AG04450 (cell line): ENCODE results near the gene NCDN. TPM values are rescaled to one million over a fixed set of nuclear protein-coding genes. Genes with fewer than 3 reads are reported as not detected.

ENCODE experiments used
- CTCF ChIA-PET: fragments of 300-600, 350-600 bp; formaldehyde crosslinking; extraction: SDS; loops from one replicate; lab custom pipeline; 2022; ENCODE audit warnings: antibody characterized with exemption, inconsistent platforms; lab: Charles Lee
- POLR2A ChIA-PET: fragments of 350-600 bp; formaldehyde crosslinking; extraction: SDS; loops from one replicate; lab custom pipeline; 2021; ENCODE audit warnings: antibody characterized with exemption, inconsistent platforms; lab: Yijun Ruan, JAX
- DNase-seq: peaks from one replicate; pipeline ENCODE4 v3.0.0-alpha.2; 2011; ENCODE audit warnings: low read depth, low spot score
- H3K27ac ChIP-seq: one replicate; pipeline ENCODE4 v1.5.1; 2012; ENCODE audit warnings: low read depth, low read length, control low read depth
- H3K27me3 ChIP-seq: one replicate; pipeline ENCODE4 v1.6.0; 2012; ENCODE audit warnings: low read length; ENCODE audit not compliant: control insufficient read depth, insufficient read depth
- H3K4me3 ChIP-seq: 2 replicates; pipeline ENCODE4 v1.5.1; 2011; ENCODE audit warnings: mild to moderate bottlenecking, low read depth, low read length, control low read depth
- H3K9me3 ChIP-seq: 2 replicates; pipeline ENCODE4 v1.5.1; 2012; ENCODE audit warnings: low read length; ENCODE audit not compliant: control insufficient read depth, insufficient read depth
- polyA plus RNA-seq: library from polyadenylated mRNA; depleted of rRNA; stranded (reverse); fragments of >200 nt; gene quantifications from 2 replicates; pipeline ENCODE4 v1.2.3, GENCODE V29; 2011
- TF ChIP-seq, protein P1 (sequence below): IDR thresholded peaks from 2 replicates; pipeline ENCODE4 v1.5.1; 2011; ENCODE audit warnings: low read depth, low read length, control low read depth, inconsistent platforms

The NCDN gene
- polyA plus RNA-seq, 1 experiment = 16.7 TPM

DNA sequence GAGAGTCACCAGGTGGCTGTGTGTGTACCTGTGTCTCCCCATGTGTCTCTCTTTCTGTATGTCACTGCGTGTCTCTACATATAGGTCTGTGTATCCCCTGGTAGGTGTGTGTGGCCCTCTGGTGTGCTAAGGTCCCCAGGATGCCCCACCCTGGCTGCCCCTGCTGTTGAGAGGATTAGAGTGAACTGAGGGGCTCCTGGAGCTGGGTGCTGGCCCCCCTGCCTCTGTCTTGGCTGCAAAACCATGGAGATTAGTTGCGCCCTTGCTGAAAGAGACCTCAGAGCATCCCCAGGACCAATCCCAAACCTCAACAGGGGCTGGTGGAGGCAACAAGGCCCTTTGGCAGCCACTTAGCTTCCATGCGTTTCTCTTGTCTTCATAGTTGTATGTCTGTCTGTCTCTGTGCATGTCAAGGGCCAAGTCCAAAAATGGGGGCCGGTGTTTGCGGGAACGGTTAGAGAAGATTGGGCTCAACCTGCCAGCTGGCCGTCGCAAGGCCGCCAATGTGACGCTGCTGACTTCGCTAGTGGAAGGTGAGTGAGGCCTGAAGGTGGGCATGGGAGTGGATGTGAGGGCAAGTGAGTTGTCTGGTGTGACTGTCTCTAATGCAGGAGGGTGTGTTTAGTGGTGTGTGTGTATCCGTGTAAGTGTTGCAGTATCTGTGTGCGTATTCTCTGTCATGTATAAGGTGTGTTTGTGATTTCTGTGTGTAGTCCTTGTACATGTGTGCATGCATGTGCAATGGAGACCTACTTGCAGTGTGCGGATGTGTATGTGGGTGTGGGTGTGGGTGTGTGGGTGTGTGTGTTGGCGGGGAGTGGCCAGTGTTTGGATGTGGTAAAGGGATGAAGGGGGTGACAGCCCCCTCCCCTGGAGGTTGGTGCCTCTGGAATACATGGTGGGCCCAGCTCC lies 32.2 kb downstream of the NCDN start:
- CTCF ChIA-PET = interaction anchor here (0.5 kb wide), 1 partner anchor 914 kb away, joined by 3 read pairs; no protein-coding TSS in a partner anchor
- Histone ChIP-seq H3K27me3 (no peaks in the 10 kb centered on the region), H3K27ac (no peak overlapping the region), H3K9me3 (no peaks in the 10 kb centered on the region), H3K4me3 (no peak overlapping the region)
- POLR2A ChIA-PET = interaction anchor here (0.5 to 0.6 kb wide), 2 partner anchors 130 to 132 kb away, joined by 3 read pairs; no protein-coding TSS in a partner anchor
- DNase-seq = no peak
- TF ChIP-seq, protein P1, sequence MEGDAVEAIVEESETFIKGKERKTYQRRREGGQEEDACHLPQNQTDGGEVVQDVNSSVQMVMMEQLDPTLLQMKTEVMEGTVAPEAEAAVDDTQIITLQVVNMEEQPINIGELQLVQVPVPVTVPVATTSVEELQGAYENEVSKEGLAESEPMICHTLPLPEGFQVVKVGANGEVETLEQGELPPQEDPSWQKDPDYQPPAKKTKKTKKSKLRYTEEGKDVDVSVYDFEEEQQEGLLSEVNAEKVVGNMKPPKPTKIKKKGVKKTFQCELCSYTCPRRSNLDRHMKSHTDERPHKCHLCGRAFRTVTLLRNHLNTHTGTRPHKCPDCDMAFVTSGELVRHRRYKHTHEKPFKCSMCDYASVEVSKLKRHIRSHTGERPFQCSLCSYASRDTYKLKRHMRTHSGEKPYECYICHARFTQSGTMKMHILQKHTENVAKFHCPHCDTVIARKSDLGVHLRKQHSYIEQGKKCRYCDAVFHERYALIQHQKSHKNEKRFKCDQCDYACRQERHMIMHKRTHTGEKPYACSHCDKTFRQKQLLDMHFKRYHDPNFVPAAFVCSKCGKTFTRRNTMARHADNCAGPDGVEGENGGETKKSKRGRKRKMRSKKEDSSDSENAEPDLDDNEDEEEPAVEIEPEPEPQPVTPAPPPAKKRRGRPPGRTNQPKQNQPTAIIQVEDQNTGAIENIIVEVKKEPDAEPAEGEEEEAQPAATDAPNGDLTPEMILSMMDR = no peak

DNA sequence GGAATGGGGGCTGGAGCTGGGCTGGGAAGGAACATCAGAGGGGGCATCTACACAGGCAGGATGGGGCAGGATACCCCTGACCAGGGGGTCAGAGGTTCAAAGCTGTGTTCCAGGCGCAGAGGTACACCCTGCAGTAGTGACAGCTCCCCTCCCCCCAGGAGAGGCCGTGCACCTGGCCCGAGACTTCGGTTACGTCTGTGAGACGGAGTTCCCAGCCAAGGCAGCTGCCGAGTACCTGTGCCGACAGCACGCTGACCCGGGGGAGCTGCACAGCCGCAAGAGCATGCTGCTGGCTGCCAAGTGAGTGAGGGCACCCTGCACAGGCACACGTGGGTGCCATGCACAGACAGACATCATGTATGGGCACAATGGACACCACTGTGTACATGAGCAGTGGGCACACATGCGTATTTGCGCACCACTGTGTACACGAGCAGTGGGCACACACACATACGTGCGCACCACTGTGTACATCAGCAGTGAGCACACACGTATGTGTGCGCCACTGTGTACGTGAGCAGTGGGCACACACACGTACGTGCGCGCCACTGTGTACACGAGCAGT lies 33.0 kb downstream of the NCDN start:
- H3K4me3 ChIP-seq = no peak overlapping the region
- TF ChIP-seq, protein P1 = no peak
- H3K27ac ChIP-seq = no peak overlapping the region
- ChIA-PET POLR2A (no interaction called here), CTCF (no interaction called here)
- DNase-seq = no peak
- no peaks in the 10 kb centered on the region for H3K9me3 ChIP-seq
- H3K27me3 ChIP-seq = no peaks in the 10 kb centered on the region

DNA sequence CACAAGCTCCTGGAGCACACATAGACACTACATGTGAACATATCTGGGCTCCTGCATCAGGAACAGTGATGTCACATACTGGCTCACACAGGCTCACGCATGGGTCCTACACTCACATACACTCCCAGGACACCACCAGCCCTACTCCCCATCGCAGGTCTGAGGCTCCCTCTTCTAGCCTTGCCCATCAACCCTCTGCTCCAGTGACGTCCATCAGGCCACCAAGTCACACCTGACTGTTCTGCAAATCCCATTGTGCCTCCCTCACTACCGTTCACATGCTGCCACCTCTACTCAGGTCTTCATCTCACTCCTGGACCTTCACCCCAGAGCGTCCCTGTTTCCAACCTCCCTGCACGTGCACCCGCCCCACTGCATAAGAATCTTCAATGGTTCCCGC lies 33.6 kb downstream of the NCDN start:
- POLR2A ChIA-PET = no interaction called here
- CTCF ChIA-PET = no interaction called here
- no peaks in the 10 kb centered on the region for H3K9me3 ChIP-seq
- no peak overlapping the region for H3K4me3 ChIP-seq
- no peak overlapping the region for H3K27ac ChIP-seq
- no peaks in the 10 kb centered on the region for H3K27me3 ChIP-seq
- TF ChIP-seq, protein P1 = no peak
- DNase-seq = no peak

DNA sequence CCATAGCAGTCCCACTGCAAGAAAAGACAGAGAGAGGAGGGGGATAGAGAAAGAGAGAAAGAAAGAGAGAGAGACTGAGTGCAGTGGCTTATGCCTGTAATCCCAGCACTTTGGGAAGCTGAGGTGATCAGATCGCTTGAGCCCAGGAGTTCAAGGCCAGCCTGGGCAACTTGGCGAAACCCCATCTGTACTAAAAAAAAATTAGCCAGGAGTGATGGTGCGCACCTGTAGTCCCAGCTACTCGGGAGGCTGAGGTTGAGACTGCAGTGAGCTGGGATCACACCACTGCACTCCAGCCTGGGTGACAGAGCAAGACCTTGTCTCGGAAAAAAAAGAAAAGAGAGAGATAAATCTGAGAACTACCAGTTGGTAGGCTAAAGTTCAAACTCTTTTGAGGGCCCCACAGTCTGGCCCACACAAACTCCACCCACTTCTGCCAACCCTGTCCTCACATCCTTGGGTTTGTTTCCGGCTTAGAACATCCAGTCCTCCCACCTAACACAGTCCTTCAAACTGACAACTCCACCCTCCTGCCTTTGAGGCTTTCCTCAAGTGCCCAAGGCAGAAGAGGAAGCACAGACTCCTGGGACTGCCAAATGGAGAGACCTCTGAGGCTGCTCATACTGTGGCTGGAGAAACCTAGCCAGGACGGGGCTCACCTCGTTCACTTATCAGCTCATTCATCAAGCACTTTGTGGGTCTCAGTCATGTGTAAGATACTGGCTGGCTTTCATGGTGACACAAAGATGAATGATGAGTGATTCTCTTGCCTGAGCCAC lies 35.6 kb downstream of the NCDN start:
- ChIA-PET POLR2A (no interaction called here), CTCF (interaction anchor here (0.6 to 1.4 kb wide), 3 partner anchors 20 to 134 kb away, joined by 4 to 6 read pairs (median 5); partner anchors contain the start of gene TFAP2E)
- Histone ChIP-seq H3K4me3 (no peak overlapping the region), H3K27ac (no peak overlapping the region), H3K9me3 (no peaks in the 10 kb centered on the region), H3K27me3 (no peaks in the 10 kb centered on the region)
- no peak for DNase-seq
- TF ChIP-seq, protein P1 = no peak
